Stimulated activated CD4-positive, alpha-beta T cell treated with anti-CD3 and anti-CD28 coated beads, Interleukin-1b, Interleukin-23, amount 100 ng/mL, for 4 hours (primary cell): ENCODE data around the gene SPEG.

Source experiments
- DNase-seq, 2 donors: peaks; one replicate each; pipeline ENCODE4 v3.0.0-alpha.2; 2020; ENCODE audit warnings: low read depth in 2 of 2

Gene SPEG

GRCh38 chr2:219547621-219548020, 113.0 kb downstream of the SPEG start:
- DNase-seq = no peak
